Loucy (cell line): ENCODE measurements around the gene SLC35D3.

Experiments
- CTCF ChIP-seq: fragments of 200-600 bp; sonication (generic); conservative IDR thresholded peaks from 2 replicates; pipeline ENCODE4 v1.5.1; 2014; ENCODE audit warnings: mild to moderate bottlenecking, antibody characterized with exemption, low read length
- EZH2phosphoT487 ChIP-seq: fragments of 200-600 bp; IDR thresholded peaks from 2 replicates; pipeline ENCODE4 v1.6.1; 2018; ENCODE audit warnings: antibody characterized with exemption, mild to moderate bottlenecking, moderate library complexity, borderline replicate concordance

GRCh38 chr6:136918706-136919105 is 3.4 kb upstream of the SLC35D3 start:
- no peak for TF ChIP-seq CTCF
- no peak for TF ChIP-seq EZH2phosphoT487
